Thyroid gland (tissue), 4 donors: ENCODE results near the gene ZBTB44. TPM values are rescaled to one million over a fixed set of nuclear protein-coding genes. Genes with fewer than 3 reads are reported as not detected.
"Not testable (repeated sequence)": the region's sequence is repeated elsewhere in the genome, so short reads cannot be mapped to it uniquely, and the experiment has no call there.

Source experiments
- DNase-seq, 2 donors: peaks; one replicate each; pipeline ENCODE4 v3.0.0-alpha.2; 2019
- H3K27ac ChIP-seq, 3 donors: fragments of 200-600 bp; sonication (generic); 1 replicate in 2 of 3; 2 replicates in 1 of 3; pipeline ENCODE4 v1.5.1; 2016 to 2019; ENCODE audit warnings: mild to moderate bottlenecking in 1 of 3, moderate library complexity in 1 of 3
- H3K27me3 ChIP-seq: fragments of 200-600 bp; sonication (generic); one replicate; pipeline ENCODE4 v1.5.1; 2019
- H3K36me3 ChIP-seq, 2 donors: fragments of 200-600 bp; sonication (generic); one replicate each; pipeline ENCODE4 v1.5.1; 2016 to 2019
- H3K4me1 ChIP-seq, 2 donors: fragments of 200-600 bp; sonication (generic); one replicate each; pipeline ENCODE4 v1.5.1; 2017 to 2019
- H3K4me3 ChIP-seq, 3 donors: fragments of 200-600 bp; sonication (generic); replicated peaks in 1 of 3; 1 replicate in 2 of 3; 2 replicates in 1 of 3; pipeline ENCODE4 v1.5.1; 2016; ENCODE audit warnings: mild to moderate bottlenecking in 1 of 3
- H3K9me3 ChIP-seq: fragments of 200-600 bp; sonication (generic); one replicate; pipeline ENCODE4 v1.5.1; 2017
- POLR2A ChIP-seq, 2 donors: fragments of 450-650 bp; IDR thresholded peaks; one replicate each; pipeline ENCODE4 v1.6.1; 2017; ENCODE audit warnings: antibody characterized with exemption in 2 of 2, mild to moderate bottlenecking in 2 of 2, moderate library complexity in 1 of 2
- WGBS, 2 donors: methylation state at CpG; one replicate each; pipeline ENCODE4 v1.1.5; 2017; 5-methylcytosine and 5-hydroxymethylcytosine counted together
- intact Hi-C: fragments of 100-400 bp; cut with DNase I; formaldehyde crosslinking; loops from one replicate; pipeline ENCODE4 v1.15.1; 2023
- total RNA-seq, 4 donors: library from RNA; depleted of rRNA; stranded (reverse); fragments of >200 nt; gene quantifications; one replicate each; pipeline ENCODE4 v1.2.3, GENCODE V29; 2016
- TF ChIP-seq, protein P1 (sequence below), 6 experiments: fragments of 200-600 bp in 3 of 6; fragments of 450-650 bp in 3 of 6; sonication (generic) in 3 of 6; IDR thresholded peaks; one replicate each; pipeline ENCODE4 v1.5.1; 2016 to 2019; ENCODE audit warnings: antibody characterized with exemption in 6 of 6, mild to moderate bottlenecking in 2 of 6, inconsistent platforms in 1 of 6, moderate library complexity in 1 of 6

The ZBTB44 gene
- total RNA-seq, 4 donors from 2014 or later: 57.9 to 85.9 (median 58.8) TPM

DNA sequence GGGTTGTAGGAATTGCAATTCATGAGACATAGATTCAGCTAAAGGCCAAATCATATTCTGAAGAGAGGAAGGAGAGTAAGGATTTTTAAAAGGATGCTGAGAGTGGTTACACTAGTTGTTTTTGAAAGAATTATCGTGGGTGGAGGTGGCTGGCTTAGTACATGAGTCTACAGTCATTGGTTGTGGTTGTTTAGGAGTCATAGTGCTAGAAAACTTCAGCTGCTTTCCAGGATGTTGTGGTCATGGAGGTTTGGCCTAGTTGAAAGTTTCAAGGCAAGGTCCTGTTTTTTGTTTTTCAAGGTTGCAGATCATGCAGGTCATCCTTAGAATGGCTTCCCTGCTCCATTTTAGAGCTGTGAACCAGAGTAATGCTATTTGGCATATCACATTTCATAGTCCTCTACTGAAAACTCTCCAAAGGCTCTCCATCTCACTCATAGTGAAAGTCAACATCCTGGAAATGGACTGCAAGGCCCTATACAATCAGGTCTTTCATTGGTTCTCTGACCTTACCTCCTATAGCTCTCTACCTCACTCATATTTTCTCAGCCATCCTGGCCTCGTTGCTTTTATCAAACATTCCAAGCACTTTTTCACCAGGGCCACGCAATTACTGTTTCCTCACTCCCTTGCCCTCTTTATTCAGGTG, 26.1 kb upstream of the ZBTB44 start:
- 76 to 78% methylated on average over 3 of the region's 3 CpGs for WGBS, 2 donors
- Histone ChIP-seq H3K27me3 (no peaks in the 10 kb centered on the region), H3K9me3 (no peaks in the 10 kb centered on the region), H3K36me3 (no peaks in the 10 kb centered on the region), H3K4me1 (no peaks in the 10 kb centered on the region), H3K27ac (no peak overlapping the region), H3K4me3 (no peak overlapping the region)
- intact Hi-C loops: no loop called here
- no peak for DNase-seq
- TF ChIP-seq, protein P1, sequence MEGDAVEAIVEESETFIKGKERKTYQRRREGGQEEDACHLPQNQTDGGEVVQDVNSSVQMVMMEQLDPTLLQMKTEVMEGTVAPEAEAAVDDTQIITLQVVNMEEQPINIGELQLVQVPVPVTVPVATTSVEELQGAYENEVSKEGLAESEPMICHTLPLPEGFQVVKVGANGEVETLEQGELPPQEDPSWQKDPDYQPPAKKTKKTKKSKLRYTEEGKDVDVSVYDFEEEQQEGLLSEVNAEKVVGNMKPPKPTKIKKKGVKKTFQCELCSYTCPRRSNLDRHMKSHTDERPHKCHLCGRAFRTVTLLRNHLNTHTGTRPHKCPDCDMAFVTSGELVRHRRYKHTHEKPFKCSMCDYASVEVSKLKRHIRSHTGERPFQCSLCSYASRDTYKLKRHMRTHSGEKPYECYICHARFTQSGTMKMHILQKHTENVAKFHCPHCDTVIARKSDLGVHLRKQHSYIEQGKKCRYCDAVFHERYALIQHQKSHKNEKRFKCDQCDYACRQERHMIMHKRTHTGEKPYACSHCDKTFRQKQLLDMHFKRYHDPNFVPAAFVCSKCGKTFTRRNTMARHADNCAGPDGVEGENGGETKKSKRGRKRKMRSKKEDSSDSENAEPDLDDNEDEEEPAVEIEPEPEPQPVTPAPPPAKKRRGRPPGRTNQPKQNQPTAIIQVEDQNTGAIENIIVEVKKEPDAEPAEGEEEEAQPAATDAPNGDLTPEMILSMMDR (IDR thresholded peaks at IDR 0.05): no peak
- no peak for TF ChIP-seq POLR2A (IDR thresholded peaks at IDR 0.05)

DNA sequence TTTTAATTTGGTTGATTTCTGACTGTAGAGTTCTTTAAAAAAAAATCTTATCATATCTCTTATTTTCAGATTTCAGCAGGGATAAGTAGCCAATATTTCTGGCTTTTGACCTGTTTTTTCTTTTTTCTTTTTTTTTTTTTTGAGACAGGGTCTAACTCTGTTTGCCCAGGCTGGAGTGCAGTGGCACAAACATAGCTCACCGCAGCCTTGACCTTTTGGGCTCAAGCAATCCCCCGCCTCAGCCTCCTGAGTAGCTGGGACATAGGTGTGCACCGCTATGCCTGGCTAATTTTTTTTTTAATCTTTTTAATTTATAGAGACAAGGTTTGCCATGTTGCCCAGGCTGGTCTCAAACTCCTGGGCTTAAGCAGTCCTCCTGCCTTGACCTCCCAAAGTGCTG, 23.9 kb upstream of the ZBTB44 start:
- H3K27me3 ChIP-seq: no peaks in the 10 kb centered on the region
- WGBS, 2 donors: 94 to 96% methylated on average over 3 of the region's 3 CpGs
- DNase-seq: no peak
- intact Hi-C loops: no loop called here
- no peaks in the 10 kb centered on the region for H3K9me3 ChIP-seq
- no peak for TF ChIP-seq POLR2A (IDR thresholded peaks at IDR 0.05)
- TF ChIP-seq, protein P1 (IDR thresholded peaks at IDR 0.05): no peak
- H3K36me3 ChIP-seq: no peaks in the 10 kb centered on the region
- H3K27ac ChIP-seq: no peak overlapping the region
- no peak overlapping the region for H3K4me3 ChIP-seq
- H3K4me1 ChIP-seq: no peaks in the 10 kb centered on the region

DNA sequence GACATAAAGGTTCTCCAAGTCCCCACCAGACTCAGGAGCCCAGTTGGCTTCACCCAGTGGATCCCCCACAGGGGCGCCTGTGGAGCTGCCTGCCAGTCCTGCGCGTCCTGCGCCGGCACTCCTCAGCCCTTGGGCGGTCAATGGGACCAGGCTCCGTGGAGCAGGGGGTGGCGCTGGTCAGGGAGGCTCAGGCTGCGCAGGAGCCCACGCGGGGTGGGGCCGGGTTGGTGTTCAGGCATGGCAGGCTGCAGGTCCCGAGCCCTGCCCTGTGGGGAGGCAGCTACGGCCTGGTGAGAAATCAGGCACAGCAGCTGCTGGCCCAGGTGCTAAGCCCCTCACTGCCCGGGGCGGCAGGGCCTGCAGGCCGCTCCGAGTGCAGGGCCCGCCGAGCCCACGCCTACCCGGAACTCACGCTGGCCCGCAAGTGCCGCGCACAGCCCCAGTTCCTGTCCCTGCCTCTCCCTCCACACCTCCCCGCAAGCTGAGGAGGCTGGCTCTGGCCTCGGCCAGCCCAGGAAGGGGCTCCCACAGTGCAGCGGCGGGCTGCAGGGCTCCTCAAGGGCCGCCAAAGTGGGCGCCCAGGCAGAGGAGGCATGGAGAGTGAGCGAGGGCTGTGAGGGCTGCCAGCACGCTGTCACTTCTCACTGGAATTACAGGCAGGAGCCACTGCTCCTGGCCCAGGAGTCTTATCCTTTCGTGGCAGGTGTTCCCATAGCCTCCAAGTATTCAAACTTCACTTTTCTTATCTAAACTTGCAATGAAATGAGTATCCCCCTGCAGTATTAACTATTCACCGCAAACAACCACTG, 22.8 kb upstream of the ZBTB44 start:
- no peaks in the 10 kb centered on the region for H3K9me3 ChIP-seq
- intact Hi-C loops: no loop called here
- H3K4me1 ChIP-seq: no peaks in the 10 kb centered on the region
- H3K27ac ChIP-seq: no peak overlapping the region
- DNase-seq: no peak
- TF ChIP-seq POLR2A (IDR thresholded peaks at IDR 0.05): no peak
- TF ChIP-seq, protein P1 (IDR thresholded peaks at IDR 0.05): no peak
- WGBS, 2 donors: 90 to 97% methylated on average over 4 to 29 of the region's 36 CpGs
- H3K4me3 ChIP-seq: no peak overlapping the region
- H3K36me3 ChIP-seq: no peaks in the 10 kb centered on the region
- no peaks in the 10 kb centered on the region for H3K27me3 ChIP-seq

DNA sequence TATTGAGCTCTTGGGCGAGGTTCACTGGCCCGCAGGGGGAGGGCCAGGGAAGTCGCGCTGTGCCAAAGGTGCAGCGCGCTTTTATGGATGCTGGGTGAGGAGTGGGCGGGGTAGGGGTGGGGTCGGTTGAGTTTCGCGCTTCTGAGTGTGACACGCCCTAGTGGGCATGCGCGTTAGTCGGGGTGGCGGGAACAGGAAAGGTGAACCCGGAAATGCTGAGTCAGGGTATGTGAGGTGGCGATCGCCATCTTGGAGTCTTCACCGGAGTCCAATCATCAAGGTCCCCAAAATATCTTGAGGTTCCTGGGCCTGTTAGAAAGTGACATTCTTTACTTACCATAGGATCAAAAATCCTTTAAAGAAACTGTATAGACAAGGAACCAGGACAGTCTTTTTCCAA, 16.7 kb upstream of the ZBTB44 start:
- intact Hi-C loops, H3K9me3 ChIP-seq, H3K4me3 ChIP-seq, H3K4me1 ChIP-seq, H3K27ac ChIP-seq, DNase-seq, H3K36me3 ChIP-seq, H3K27me3 ChIP-seq: not testable (repeated sequence)
- 95 to 97% methylated on average over 19 of the region's 19 CpGs for WGBS, 2 donors

DNA sequence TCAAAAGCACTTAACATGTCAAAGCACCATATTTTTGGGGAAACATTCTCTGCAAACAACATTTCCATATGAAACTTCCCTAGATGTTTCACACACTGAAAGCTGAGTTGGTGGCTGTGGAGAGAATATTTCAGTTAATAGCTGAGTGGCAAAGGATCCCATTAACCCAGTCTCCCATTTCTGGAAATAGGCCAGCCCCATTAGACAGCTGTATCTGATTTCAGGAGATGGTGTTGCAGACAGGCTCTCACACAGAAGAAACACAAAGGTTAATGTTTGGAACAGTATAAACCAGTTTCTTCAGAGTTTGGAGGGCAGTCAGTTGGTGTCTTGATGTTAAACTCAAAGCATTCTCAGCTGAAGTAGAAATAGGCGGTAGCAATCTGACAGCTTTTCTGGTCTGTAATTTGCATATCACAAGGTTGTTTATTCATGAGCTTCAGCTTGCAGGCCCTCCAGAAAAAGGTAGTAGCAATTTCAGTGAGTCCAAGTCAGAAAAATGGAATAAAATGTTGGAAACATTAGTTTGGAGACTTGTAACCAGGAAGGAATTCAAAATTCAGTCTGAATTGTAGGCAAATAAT, 15.5 kb upstream of the ZBTB44 start:
- DNase-seq: no peak

More for the DNA sequence above, 15.5 kb upstream of the ZBTB44 start:
- Histone ChIP-seq H3K4me1 (no peaks in the 10 kb centered on the region), H3K4me3 (no peak overlapping the region), H3K27me3 (no peaks in the 10 kb centered on the region), H3K27ac (no peak overlapping the region), H3K9me3 (no peaks in the 10 kb centered on the region), H3K36me3 (no peaks in the 10 kb centered on the region)
- WGBS, 2 donors: 79 to 96% methylated on average over 1 of the region's 1 CpG
- TF ChIP-seq, protein P1 (IDR thresholded peaks at IDR 0.05): no peak
- no peak for TF ChIP-seq POLR2A (IDR thresholded peaks at IDR 0.05)
- intact Hi-C loops: no loop called here
